HEK293 (cell line): ENCODE measurements around the gene ZNF503.
A peak's percentile ranks its signal among the peaks of the same experiment; 100 is the strongest.

Experiments used
- FEZF1 ChIP-seq: fragments of 450-650 bp; formaldehyde crosslinking; IDR thresholded peaks from 2 replicates; pipeline ENCODE4 v1.5.1; 2016; ENCODE audit warnings: missing biosample characterization, missing genetic modification characterization
- ZFP69B ChIP-seq: fragments of 450-650 bp; formaldehyde crosslinking; IDR thresholded peaks from 2 replicates; pipeline ENCODE4 v1.5.1; 2016; ENCODE audit warnings: missing biosample characterization, missing genetic modification characterization
- ZNF24 ChIP-seq: fragments of 450-650 bp; formaldehyde crosslinking; IDR thresholded peaks from 2 replicates; pipeline ENCODE4 v1.5.1; 2016; ENCODE audit warnings: missing biosample characterization, missing genetic modification characterization
- ZNF423 ChIP-seq: fragments of 450-650 bp; formaldehyde crosslinking; IDR thresholded peaks from 2 replicates; pipeline ENCODE4 v1.5.1; 2016; ENCODE audit warnings: missing biosample characterization, missing genetic modification characterization
- ZNF530 ChIP-seq: fragments of 450-650 bp; formaldehyde crosslinking; IDR thresholded peaks from 2 replicates; pipeline ENCODE4 v1.5.1; 2016; ENCODE audit warnings: low read depth, missing biosample characterization, missing genetic modification characterization
- ZNF610 ChIP-seq: fragments of 450-650 bp; formaldehyde crosslinking; IDR thresholded peaks from 2 replicates; pipeline ENCODE4 v1.5.1; 2016; ENCODE audit warnings: missing biosample characterization, missing genetic modification characterization, borderline replicate concordance
- ZNF830 ChIP-seq: fragments of 450-650 bp; IDR thresholded peaks from 2 replicates; pipeline ENCODE4 v1.5.0; 2018; ENCODE audit warnings: missing biosample characterization, missing genetic modification characterization, low read depth, mild to moderate bottlenecking, moderate library complexity
- TF ChIP-seq, protein P1 (sequence below): fragments of 450-650 bp; formaldehyde crosslinking; IDR thresholded peaks from 2 replicates; pipeline ENCODE4 v1.5.1; 2016; ENCODE audit warnings: missing biosample characterization, missing genetic modification characterization
- TF ChIP-seq, protein P2 (sequence below): fragments of 450-650 bp; formaldehyde crosslinking; optimal IDR thresholded peaks from 2 replicates; pipeline ENCODE3; 2016; ENCODE audit warnings: missing biosample characterization, mild to moderate bottlenecking, missing genetic modification characterization
- TF ChIP-seq, protein P3 (sequence below): fragments of 450-650 bp; formaldehyde crosslinking; IDR thresholded peaks from 2 replicates; pipeline ENCODE4 v1.5.1; 2016; ENCODE audit warnings: missing biosample characterization, missing genetic modification characterization, borderline replicate concordance
- TF ChIP-seq, protein P4 (sequence below): fragments of 450-650 bp; formaldehyde crosslinking; IDR thresholded peaks from 2 replicates; pipeline ENCODE4 v1.5.1; 2016; ENCODE audit warnings: missing biosample characterization, missing genetic modification characterization
- TF ChIP-seq, protein P5 (sequence below): fragments of 450-650 bp; formaldehyde crosslinking; IDR thresholded peaks from 2 replicates; pipeline ENCODE4 v1.5.1; 2016; ENCODE audit warnings: missing biosample characterization, missing genetic modification characterization
- TF ChIP-seq, protein P6 (sequence below): fragments of 450-650 bp; formaldehyde crosslinking; IDR thresholded peaks from 2 replicates; pipeline ENCODE4 v1.5.1; 2017; ENCODE audit warnings: missing biosample characterization, missing genetic modification characterization
- TF ChIP-seq, protein P7 (sequence below): fragments of 450-650 bp; formaldehyde crosslinking; IDR thresholded peaks from 2 replicates; pipeline ENCODE4 v1.5.1; 2016; ENCODE audit warnings: missing biosample characterization, missing genetic modification characterization

The ZNF503 gene

DNA sequence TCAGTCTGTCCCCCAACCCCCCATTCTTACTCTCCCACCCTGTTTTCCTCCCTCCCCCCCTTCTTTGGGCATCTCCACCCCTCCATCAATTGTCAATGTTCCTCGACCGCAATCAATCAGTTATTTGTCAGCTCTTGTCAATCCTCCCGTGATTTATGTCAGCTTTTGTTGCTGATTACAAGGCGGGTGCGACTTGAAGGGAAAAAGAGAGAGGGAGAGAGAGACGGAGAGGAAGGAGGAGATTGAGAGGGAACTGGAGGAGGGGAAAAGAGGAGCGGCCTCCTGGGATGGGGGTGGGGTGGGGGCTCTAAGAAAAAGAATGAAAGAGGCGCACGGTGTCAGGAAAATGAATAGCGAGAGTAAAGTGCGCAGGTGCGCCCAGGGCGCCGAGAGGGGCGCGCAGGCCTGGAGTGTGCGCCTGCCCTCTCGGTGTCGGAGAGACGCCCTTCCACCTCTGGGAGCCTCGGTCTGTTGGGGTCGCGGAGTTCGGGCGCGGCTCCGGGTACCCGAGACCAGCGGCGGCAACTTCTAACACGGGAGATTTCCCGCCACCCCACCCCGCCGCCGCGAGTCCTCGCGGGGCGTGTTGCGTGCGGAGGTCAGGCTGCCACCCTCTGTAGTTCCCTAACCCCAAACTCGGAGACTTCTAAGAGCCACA, 1.1 kb upstream of the ZNF503 start (continued):
- TF ChIP-seq, protein P1, sequence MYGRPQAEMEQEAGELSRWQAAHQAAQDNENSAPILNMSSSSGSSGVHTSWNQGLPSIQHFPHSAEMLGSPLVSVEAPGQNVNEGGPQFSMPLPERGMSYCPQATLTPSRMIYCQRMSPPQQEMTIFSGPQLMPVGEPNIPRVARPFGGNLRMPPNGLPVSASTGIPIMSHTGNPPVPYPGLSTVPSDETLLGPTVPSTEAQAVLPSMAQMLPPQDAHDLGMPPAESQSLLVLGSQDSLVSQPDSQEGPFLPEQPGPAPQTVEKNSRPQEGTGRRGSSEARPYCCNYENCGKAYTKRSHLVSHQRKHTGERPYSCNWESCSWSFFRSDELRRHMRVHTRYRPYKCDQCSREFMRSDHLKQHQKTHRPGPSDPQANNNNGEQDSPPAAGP (tag by site-specific recombination): peak; percentile 95
- TF ChIP-seq, protein P2, sequence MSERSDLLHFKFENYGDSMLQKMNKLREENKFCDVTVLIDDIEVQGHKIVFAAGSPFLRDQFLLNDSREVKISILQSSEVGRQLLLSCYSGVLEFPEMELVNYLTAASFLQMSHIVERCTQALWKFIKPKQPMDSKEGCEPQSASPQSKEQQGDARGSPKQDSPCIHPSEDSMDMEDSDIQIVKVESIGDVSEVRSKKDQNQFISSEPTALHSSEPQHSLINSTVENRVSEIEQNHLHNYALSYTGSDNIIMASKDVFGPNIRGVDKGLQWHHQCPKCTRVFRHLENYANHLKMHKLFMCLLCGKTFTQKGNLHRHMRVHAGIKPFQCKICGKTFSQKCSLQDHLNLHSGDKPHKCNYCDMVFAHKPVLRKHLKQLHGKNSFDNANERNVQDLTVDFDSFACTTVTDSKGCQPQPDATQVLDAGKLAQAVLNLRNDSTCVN (tag by site-specific recombination): peak; percentile 89
- peak; percentile 95 for TF ChIP-seq FEZF1 (tag by site-specific recombination)
- TF ChIP-seq, protein P3, sequence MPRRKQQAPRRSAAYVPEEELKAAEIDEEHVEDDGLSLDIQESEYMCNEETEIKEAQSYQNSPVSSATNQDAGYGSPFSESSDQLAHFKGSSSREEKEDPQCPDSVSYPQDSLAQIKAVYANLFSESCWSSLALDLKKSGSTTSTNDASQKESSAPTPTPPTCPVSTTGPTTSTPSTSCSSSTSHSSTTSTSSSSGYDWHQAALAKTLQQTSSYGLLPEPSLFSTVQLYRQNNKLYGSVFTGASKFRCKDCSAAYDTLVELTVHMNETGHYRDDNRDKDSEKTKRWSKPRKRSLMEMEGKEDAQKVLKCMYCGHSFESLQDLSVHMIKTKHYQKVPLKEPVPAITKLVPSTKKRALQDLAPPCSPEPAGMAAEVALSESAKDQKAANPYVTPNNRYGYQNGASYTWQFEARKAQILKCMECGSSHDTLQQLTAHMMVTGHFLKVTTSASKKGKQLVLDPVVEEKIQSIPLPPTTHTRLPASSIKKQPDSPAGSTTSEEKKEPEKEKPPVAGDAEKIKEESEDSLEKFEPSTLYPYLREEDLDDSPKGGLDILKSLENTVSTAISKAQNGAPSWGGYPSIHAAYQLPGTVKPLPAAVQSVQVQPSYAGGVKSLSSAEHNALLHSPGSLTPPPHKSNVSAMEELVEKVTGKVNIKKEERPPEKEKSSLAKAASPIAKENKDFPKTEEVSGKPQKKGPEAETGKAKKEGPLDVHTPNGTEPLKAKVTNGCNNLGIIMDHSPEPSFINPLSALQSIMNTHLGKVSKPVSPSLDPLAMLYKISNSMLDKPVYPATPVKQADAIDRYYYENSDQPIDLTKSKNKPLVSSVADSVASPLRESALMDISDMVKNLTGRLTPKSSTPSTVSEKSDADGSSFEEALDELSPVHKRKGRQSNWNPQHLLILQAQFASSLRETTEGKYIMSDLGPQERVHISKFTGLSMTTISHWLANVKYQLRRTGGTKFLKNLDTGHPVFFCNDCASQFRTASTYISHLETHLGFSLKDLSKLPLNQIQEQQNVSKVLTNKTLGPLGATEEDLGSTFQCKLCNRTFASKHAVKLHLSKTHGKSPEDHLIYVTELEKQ (tag by site-specific recombination): peak; percentile 99
- TF ChIP-seq ZNF530 (tag by site-specific recombination): no peak
- TF ChIP-seq, protein P4, sequence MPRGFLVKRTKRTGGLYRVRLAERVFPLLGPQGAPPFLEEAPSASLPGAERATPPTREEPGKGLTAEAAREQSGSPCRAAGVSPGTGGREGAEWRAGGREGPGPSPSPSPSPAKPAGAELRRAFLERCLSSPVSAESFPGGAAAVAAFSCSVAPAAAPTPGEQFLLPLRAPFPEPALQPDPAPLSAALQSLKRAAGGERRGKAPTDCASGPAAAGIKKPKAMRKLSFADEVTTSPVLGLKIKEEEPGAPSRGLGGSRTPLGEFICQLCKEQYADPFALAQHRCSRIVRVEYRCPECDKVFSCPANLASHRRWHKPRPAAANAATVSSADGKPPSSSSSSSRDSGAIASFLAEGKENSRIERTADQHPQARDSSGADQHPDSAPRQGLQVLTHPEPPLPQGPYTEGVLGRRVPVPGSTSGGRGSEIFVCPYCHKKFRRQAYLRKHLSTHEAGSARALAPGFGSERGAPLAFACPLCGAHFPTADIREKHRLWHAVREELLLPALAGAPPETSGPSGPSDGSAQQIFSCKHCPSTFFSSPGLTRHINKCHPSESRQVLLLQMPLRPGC (tag by site-specific recombination): peak; percentile 43; the same call in 1 of the 2 replicates
- TF ChIP-seq, protein P5, sequence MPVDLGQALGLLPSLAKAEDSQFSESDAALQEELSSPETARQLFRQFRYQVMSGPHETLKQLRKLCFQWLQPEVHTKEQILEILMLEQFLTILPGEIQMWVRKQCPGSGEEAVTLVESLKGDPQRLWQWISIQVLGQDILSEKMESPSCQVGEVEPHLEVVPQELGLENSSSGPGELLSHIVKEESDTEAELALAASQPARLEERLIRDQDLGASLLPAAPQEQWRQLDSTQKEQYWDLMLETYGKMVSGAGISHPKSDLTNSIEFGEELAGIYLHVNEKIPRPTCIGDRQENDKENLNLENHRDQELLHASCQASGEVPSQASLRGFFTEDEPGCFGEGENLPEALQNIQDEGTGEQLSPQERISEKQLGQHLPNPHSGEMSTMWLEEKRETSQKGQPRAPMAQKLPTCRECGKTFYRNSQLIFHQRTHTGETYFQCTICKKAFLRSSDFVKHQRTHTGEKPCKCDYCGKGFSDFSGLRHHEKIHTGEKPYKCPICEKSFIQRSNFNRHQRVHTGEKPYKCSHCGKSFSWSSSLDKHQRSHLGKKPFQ: peak; percentile 67
- peak; percentile 80 for TF ChIP-seq ZNF24
- TF ChIP-seq, protein P6, sequence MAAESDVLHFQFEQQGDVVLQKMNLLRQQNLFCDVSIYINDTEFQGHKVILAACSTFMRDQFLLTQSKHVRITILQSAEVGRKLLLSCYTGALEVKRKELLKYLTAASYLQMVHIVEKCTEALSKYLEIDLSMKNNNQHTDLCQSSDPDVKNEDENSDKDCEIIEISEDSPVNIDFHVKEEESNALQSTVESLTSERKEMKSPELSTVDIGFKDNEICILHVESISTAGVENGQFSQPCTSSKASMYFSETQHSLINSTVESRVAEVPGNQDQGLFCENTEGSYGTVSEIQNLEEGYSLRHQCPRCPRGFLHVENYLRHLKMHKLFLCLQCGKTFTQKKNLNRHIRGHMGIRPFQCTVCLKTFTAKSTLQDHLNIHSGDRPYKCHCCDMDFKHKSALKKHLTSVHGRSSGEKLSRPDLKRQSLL (tag by site-specific recombination): peak; percentile 75
- peak; percentile 80; the same call in 1 of the 2 replicates for TF ChIP-seq ZNF423 (tag by site-specific recombination)
- TF ChIP-seq ZNF830 (tag by site-specific recombination): no peak
- peak; percentile 78 for TF ChIP-seq ZFP69B (tag by site-specific recombination)
- TF ChIP-seq, protein P7, sequence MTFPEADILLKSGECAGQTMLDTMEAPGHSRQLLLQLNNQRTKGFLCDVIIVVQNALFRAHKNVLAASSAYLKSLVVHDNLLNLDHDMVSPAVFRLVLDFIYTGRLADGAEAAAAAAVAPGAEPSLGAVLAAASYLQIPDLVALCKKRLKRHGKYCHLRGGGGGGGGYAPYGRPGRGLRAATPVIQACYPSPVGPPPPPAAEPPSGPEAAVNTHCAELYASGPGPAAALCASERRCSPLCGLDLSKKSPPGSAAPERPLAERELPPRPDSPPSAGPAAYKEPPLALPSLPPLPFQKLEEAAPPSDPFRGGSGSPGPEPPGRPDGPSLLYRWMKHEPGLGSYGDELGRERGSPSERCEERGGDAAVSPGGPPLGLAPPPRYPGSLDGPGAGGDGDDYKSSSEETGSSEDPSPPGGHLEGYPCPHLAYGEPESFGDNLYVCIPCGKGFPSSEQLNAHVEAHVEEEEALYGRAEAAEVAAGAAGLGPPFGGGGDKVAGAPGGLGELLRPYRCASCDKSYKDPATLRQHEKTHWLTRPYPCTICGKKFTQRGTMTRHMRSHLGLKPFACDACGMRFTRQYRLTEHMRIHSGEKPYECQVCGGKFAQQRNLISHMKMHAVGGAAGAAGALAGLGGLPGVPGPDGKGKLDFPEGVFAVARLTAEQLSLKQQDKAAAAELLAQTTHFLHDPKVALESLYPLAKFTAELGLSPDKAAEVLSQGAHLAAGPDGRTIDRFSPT (tag by site-specific recombination): peak; percentile 81
- peak; percentile 96 for TF ChIP-seq ZNF610
